Stimulated activated naive CD4-positive, alpha-beta T cell (primary cell): ENCODE measurements around the gene NCKIPSD.

Source experiments
- DNase-seq, 6 experiments: peaks; one replicate each; lab custom pipeline; 2025; lab: John Stamatoyannopoulos, UW

NCKIPSD gene

DNA sequence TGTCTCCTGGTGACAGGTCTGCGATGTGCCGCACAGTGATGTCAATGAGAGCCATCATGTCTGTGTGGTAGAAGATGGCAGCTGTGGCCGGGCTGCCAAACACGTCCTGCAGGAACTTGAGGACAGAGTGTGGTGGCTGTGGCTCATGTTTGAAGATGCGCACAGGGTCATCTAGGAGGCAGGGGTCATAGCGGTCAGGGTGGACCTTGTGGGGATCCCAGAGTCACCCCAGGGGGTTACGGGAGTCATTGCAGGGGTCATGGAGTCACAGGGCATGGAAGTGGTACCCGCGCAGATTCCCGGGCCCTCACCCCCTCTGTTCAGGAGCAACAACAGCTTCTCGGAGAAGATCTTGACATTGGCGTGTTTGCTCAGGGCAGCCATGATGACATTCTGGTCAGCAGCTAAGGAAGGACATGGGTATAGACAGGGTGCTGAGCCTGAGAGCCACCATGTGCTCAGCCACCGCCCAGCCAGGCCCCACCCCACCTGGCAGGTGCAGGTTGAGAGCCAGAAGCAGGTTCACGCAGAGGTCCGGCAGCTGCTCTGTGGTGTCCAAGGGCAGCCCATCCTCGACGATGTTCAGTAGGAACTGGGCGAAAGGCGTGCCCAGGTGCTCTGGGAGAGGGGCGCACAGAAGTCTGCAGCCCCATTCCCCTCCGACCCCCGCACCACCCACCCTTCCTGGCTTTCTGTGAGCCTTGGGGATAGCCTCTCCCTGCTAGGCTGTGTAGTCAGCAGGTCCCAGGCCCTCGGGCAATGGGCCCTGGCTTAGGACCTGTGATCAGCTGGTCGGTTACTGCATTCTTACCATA lies 6.9 kb downstream of the NCKIPSD start:
- DNase-seq = no peak

DNA sequence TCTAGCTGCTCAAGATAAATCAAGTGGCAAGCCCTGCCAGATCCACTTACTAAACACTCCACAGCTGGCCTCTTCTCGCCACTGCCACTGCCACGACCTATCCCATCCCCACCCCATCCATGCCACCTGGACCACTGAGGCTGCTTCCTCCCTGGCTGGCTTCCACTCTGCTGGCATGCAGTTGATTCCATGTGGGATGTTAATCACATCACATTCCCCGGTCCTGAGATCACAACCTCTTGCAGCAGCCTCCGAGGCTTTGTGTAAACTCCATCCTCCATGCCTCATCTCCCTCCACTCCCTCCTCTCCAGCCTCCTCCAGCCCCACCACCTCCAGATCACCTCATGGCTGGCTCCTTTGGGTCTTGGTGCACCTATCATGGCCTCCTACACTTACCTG lies 7.7 kb downstream of the NCKIPSD start:
- no peak for DNase-seq

DNA sequence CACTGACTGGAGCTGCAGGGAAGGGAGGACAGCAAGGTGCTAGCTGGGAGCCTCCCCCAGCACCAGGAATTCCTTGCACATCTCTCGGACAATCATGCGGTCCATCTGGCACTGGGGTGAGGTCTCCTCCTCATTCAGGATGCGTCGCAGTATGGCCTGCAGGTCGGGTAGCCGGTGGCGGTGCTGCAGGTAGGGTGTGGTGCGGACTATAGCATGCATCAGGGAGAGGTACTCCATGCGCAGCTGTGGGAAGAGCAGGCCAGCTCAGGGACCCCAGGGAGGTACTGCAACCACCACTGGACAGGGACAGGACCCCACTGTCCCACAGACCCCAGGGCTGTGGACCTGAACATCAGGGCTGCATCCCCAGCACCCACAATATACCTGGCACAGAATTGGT lies 11.2 kb downstream of the NCKIPSD start:
- no peak for DNase-seq

DNA sequence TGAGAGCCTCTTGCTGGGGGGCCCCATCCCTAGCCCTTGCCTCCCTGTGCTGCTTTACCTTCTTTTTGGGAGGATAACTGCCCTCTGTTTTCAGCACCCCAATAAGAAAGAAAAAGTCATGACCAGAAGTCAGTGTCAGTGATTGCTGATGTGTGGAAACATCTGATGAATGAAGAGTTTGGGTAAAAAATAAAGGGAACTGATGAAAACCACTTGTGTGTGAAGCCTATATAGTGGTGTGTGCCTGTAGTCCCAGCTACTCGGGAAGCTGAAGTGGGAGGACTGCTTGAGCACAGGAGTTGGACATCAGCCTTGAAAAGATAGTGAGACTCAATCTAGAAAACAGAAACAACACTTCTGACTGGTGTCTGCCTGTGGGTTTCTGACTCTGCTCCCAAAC lies 13.2 kb downstream of the NCKIPSD start:
- no peak for DNase-seq

DNA sequence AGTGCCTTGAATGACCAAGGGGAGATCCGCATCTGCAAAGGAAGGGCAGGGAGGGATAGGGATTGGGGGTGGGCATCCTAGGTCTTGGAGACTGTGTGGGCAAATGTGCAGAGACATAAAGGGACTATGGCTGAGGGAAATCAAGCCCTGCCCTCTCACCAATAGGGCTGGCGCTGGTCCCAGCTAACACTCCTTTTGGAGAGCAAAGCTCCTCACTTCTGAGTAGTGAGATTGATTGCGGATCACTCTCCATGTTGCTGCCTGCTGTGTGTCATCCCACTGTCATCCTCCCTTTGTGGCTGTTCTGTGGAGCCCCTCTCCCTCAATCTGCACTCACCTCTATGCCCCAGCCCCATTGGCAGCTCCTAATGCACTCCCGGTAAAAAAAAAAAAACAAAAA lies 20.8 kb downstream of the NCKIPSD start:
- DNase-seq = no peak

DNA sequence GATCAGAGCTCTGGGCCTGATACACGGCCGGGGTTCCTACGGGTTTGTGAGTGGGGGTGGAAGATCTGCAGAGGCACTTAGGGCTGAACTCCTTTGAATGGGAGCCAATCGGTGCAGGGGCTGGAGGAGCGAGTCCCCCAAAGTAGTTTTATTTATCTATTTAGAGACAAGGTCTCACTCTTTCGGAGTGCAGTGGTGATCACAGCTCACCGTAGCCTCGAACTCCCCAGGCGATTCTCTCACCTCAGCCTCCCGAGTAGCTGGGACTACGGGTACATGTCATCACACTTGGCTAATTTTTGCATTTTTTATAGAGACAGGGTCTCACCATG lies 21.4 kb downstream of the NCKIPSD start:
- DNase-seq = no peak

DNA sequence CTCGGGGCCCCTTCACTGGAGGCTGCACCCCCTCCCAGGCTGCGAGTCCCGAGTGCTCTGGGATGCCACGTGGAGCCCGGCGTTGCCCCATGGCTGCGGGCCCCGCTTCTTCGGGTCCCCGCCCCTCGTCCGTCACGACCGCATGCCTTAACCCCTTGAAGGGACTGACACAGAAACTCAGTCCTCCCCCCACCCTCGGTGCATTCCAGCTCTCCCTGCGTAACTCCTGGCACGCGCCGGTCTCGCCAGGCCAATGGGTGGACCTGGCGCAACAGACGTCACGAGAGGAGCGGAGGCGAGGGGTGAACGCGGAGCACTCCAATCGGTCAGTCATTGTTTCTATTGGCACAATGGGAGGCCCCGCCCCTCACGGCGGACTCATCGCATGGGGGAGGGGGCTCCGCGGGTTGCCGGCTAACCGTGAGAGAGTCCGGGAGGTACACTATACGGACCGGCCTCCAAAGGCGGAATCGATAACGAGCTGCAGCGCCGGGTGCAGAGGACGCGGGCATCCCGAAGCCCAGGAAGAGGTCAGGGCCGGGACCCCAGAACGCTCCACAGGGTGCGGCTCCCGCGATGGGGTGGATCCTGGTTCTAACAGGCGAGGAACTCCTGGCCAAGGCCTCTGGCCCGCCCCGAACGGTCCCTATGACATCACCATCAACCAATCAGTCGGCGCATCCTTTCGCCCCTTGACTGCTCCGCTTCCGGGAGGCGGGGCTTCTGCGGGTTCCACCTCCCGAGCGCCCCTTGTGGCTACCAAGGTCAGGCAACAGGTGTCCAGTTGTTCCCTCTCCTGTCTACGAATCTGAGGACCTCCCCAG lies 22.0 kb downstream of the NCKIPSD start:
- DNase-seq = peak; percentile 39 to 71 (median 56)

DNA sequence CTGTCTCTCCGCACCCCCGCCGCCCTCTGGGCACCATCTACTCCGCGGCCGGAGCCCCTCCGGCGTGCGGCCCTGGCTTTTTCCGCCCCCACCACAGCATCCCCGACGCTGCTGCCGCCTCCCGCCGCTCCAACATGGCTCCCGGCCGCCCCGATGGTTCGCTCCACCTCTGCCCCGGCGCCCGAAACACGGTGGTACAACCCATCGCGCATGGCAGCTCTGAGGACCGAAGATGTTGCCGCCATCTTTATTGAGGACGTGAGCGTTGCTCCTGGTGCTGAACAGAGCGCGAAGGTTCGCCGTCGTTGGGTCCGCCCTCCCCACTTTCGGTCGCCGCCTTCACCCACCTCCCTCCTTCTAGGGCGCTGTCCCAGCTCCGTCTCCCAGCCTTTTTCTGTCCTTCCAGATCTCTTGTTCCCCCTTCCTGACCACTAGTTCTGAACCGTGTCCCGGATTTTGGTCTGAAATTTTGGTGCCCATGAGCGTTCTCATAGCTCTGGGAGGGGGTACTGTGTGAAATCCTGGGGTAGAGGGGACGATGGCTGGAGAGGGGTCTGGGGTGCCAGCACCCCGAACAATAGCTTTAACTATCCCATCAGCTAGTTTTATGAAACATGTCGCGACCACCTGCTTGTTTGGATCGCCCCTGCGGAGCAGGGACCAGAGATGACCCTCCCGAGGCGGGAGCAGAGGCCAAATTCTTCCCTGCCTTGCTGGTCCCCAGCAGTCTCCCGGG lies 22.8 kb downstream of the NCKIPSD start, which contains the start of gene CELSR3:
TSS of gene CELSR3 (minus strand) at position 134 of the 736 bp plus-strand sequence. CDS start 252 bp downstream, outside the sequence.
- peak in 1 of 6 experiments; percentile 4 for DNase-seq

DNA sequence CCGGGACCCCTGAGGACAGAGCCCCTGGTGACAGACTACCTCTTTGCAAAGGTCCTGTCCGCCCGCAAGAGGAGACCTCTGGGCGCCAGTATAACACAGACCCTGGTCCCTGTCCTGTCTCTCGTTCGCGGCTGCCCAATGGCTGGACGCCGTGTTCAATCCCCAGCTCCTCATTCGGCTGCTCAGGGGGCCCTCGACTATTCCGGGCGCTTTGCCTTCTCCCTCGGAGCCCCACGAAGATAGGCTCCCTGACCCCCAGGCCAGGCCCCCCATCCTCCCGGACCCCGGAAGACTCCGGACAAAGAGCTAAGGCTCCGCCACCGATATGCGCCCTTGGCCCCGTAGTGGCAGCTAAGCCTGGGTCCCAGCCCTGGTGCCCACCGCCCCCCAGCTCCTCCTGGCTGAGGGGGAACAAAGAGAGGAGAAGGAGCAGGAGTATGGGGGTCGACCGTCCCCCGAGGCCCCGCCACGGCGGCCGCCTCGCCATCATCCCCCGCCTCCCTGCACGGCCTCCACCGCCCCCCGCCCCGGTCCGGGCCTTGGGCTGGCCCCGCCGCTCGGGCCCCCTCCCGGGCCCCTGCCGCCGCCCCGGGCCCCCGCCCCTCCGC lies 23.5 kb downstream of the NCKIPSD start:
- DNase-seq = no peak

DNA sequence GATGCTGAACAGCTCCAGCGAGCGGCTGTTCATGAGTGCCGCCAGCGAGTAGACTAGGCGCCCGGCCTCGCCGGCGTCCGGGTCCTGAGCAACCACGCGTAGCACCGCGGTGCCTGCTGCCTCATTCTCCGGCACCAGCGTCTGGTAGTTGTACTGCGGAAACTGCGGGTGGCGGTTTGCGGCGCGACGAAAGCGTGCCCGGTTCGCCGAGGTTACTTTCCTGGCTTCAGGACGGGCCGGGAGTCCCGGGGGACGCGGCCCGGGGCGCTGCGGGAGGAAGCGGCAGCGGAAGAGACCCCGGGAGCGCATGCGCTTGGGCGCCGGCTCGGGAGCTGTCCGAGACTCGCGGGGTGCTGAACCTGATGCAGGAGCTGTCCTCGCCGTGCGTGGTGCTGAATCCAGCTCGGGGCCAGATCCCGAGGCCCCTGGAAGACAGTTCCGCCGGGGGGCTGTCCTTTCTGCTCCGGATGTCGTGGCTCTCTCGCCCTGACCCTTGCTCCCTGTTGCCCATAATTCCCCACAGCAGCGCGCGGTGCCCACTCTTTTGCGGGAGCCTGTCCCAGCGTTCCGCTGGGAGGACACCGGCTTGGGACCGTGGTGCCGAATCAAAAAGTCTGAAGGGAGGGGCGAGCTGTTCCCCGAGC lies 24.1 kb downstream of the NCKIPSD start:
- DNase-seq = peak; percentile 44 to 82 (median 72)

DNA sequence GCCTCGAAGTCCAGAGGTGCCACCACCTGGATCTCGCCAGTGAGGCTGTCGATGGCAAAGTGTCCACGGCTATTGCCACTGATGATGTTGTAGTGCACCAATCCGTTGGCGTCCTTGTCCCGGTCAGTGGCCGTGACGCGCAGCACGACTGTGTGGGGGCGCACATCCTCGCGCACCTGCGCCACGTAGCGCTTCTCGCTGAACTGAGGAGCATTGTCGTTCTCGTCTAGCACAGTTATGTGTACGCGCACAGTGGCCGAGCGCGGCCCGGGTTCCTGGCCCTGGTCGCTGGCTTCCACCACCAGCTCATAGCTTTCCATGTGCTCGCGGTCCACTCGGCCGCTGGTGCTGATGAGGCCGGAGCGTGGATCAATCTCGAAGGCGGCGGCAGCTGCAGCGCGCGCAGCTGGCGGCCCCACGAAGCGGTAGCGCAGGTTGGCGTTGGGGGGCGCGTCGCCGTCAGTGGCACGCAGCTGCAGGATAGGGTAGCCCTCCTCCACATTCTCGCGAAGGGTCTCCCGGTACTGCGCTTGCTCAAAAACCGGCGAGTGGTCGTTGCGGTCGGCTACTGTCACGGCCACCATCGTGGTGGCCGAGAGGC lies 24.8 kb downstream of the NCKIPSD start:
- no peak for DNase-seq

DNA sequence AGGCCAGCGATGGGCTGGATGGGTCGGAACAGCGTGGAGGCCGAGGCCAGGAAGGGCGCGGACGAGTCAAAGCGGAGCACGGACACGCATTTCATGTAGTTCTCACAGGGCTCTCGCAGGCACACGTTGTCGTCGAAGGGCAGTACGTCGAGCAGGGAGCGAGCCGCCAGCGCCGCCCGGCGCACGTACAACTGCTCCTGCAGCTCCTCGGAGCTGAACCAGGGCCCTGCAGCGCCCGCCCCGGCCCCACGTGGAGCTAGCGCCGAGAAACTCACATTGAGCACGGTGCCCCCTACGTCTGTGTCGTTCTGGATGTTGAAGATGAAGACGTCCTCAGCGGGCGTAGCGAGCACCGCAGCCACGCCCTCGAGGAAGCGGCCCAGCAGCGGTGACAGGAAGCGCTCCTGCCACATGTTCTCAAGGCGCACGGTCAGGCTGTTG lies 28.9 kb downstream of the NCKIPSD start:
- peak in 4 of 6 experiments; percentile 15 to 42 (median 24) for DNase-seq

DNA sequence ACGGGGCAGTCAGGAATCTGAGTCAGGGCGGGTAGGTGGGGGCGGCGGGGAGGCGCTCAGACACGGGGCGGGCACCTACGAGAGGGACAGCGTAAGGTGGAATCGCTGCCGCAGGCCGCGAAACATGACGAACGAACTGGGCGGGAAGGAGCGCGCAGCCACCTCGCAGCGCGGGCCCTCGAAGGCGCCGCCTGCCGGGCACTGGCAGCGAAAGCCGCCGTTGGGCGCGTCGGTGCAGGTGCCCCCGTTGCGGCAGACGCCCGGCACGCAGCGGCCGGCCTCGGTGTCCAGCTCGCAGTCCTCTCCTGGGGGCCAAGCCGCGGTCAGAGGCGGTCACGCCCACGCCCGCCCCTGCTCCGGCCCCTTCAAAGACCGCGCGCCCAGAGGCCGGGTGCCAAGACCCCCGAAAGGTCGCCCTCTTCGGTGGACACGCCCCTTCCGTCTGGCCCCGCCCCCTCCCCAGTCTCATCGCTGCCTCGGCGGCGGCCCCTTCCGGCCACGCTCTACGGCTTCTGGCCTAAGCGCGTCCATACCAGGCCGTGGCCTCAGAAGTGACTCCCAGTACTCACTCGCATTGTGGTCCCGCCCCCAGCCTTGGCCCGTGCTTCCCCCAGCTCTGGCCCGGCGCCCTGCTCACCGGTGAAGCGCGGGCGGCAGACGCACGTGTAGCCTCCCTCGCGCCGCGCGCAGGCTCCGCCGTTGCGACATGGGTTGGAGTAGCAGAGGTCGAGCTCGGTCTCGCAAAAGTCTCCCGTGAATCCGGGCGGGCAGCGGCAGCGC lies 29.5 kb downstream of the NCKIPSD start:
- peak; percentile 69 to 93 (median 82) for DNase-seq

DNA sequence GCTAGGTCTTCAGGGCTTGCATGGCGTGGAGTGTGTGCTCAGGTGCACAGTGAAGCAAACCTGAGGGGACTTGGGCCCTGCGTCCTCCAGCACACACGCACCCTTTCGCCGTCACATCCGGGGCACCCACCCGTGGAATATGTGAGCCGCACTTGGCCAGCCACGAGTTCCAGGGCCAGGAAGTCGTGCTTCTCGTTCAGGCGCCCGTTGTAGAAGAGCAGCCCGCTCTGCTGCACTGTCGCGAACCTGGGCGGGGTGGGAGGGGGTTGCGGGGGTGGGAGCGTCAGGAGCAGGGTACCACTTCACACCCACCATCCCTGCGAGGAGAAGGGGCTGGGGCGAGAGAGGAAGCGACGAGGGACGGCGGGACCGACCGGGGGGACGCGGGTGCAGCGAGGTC lies 30.1 kb downstream of the NCKIPSD start:
- peak in 5 of 6 experiments; percentile 29 to 66 (median 54) for DNase-seq

DNA sequence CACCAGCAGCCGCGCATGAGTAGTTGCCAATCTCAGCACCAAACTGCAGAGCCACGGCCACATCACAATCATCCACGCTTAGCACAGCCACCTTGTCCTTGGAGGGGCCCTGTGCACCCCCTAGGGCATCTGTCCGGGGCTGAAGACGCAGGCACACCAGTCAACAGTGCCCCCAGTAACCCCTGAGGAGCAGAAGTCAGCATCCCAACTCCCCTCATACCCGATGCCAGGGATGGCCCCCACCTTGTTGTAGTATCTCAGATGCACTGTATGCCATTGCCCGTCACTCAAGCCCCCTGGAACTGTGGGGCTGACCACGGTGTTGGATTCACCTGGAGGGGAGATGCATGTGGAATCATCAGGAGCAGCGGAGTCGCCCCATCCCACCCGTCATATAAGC lies 30.7 kb downstream of the NCKIPSD start:
- DNase-seq = no peak

DNA sequence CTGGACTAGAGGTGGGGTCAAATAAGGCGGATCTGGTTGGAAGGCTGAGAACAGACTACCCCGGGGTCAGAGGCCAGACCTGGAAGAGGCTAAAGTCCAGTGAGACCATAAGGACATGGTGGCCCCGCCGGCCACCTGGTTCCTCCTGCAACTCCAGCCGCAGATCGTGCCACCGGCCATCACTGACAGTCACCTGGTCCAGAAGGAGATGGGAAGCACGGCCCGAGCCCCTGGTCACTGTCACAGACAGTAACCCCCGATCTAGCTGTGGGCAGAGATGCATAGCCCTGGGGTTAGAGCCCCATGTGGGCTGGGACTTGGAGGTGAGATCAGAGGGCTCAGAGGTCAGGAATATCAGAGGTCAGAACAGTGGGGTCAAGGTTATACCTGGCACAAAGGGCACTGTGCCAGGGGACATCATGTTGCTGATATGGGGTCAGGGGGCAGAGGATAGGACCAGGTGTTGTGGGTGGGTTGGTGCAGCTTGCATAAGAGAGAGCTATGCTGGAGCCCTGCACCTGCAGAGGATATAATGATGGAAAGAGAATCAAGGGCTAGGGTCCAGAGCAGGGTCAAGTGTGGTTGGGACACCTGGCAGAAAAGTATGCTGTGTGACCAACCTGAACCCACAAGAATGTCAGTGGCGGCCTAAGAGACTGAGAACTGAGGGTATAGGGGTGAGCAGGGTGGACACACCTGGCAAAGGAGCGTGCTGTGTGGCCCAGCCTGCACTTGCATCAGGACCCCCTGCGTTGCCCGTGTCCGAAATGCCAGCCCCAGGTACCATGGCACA lies 32.6 kb downstream of the NCKIPSD start:
- DNase-seq = no peak

DNA sequence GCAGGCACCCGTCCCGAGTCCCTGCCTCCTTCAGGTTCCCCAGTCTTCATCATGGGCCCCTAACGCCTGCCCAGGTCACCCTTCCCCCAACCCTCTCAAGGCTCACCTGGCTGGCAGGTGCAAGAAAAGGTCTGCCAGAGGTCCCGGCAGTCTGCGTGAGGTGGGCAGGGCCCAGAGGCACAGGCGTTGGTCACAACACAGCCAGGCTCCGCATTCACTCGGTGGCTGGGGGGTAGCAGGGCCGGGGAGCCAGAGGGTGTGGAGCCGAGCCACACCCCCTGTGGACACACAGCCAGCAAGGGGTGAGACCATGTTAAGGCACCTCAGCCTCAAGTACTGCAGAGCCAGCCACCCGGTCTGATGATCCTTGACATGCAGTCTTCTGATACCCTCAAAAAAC lies 33.9 kb downstream of the NCKIPSD start:
- DNase-seq = no peak

DNA sequence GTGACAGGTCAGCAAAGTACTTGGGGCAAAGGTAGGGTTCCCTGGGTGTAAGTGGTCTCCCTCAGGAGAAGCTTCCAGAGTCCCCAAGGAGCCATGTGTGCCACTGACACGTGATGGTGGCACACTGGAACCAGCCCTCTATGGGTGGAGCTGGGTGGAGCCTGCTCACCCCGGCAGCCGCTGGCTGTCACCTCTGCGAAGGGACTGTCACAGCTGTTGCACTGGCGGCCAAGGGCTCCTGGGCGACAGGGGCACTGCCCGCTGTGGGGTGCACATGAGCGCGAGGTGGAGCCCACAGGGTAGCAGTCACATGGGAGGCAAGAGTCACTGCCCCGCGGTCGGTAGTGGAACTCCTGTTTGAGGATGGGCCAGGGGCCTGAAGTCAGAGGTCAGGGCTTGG lies 35.0 kb downstream of the NCKIPSD start:
- no peak for DNase-seq

DNA sequence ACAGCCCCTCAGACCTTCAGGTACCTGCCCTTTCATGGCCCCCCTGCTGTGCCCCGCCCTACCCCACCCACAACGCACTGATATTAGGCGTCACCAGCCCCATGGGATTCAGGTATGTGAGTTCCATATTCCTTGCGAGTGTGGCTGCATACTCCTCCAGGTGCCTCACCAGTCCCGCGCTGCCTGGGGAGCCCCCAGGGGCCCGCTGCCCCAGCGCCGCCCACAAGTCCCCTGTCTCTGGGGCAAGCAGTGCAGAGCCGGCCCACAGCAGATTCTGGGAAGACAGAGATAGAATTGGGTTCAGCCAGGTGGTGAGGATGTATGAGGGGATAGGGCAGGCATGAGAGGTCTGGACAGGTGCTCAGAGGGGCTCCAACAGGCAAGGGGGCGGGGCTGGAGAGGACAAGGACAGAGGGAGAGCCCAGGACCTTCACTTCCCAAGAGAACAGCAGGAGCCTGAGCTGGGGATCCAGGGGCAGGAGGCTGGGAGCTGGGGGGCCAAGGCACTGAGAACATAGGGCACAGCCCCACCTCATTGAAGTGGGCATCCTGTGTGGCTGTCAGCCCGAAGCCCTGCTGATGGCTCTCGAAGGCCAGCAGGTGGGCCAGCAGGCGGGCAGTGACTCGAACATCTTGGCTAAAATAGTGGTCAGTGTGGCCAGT lies 37.4 kb downstream of the NCKIPSD start:
- DNase-seq = no peak
